ENCODE measurements around the gene BRSK2.

DNA sequence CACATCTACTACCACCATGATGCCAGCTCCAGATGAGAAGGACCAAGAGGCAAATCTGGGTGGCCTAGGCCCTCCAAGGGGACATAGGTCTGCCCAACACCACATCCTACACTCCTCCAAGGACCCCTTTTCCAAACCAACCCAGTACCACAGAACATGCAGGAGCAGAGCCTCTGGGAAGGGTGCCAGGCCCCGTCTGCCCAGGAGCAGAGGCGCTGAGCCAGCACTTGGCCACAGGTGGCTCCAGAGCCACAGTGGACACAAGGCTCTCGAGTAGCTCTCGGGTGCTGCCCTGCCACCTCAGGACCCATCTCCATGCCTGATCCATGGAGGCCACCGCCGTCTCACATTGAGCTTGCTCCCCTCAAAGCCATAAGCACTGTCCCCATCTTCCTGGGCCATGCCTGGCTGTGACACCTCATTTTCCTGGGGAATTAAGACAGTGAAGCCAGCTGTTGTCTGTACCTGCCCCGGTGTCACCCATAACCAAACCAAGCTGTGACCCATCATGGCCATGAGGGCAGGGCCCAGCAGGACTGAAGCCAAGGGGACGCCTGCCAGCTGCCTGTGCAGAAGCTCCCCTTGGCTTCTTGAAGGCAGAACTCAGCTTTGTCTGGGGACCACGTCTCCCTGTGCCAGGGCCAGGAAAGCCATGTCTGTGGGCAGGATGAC, 89.4 kb downstream of the BRSK2 start:
- TF ChIP-seq, protein P1, sequence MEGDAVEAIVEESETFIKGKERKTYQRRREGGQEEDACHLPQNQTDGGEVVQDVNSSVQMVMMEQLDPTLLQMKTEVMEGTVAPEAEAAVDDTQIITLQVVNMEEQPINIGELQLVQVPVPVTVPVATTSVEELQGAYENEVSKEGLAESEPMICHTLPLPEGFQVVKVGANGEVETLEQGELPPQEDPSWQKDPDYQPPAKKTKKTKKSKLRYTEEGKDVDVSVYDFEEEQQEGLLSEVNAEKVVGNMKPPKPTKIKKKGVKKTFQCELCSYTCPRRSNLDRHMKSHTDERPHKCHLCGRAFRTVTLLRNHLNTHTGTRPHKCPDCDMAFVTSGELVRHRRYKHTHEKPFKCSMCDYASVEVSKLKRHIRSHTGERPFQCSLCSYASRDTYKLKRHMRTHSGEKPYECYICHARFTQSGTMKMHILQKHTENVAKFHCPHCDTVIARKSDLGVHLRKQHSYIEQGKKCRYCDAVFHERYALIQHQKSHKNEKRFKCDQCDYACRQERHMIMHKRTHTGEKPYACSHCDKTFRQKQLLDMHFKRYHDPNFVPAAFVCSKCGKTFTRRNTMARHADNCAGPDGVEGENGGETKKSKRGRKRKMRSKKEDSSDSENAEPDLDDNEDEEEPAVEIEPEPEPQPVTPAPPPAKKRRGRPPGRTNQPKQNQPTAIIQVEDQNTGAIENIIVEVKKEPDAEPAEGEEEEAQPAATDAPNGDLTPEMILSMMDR (IDR thresholded peaks at IDR 0.05; ENCODE audit: poor library complexity), result no peak
- TF ChIP-seq EZH2phosphoT487 (IDR thresholded peaks at IDR 0.05; ENCODE audit: low read depth, severe bottlenecking, unreplicated experiment) (no peak), EZH2 (IDR thresholded peaks at IDR 0.05; ENCODE audit: borderline replicate concordance) (no peak)
